CD4-positive, CD25-positive, alpha-beta regulatory T cell (primary cell): Measurements from ENCODE around the gene RTP5. TPM values are rescaled to one million over a fixed set of nuclear protein-coding genes. Genes with fewer than 3 reads are reported as not detected.

Source experiments
- ATAC-seq, 2 donors: fragments of 150-1000 bp; cut with Tn5 transposase; one replicate each; pipeline ENCODE4 v1.10.0; 2021; ENCODE audit warnings: low read depth in 2 of 2, moderate number of reproducible peaks in 2 of 2, moderate library complexity in 1 of 2
- DNase-seq, 3 donors: peaks; one replicate each; pipeline versions ENCODE4 v3.0.0 to v3.0.0-alpha.2; 2012 to 2022; ENCODE audit warnings: mixed read lengths in 1 of 3
- H3K27ac ChIP-seq: one replicate; pipeline ENCODE4 v1.7.0; 2013; ENCODE audit warnings: mild to moderate bottlenecking, low read length; ENCODE audit not compliant: insufficient read depth, poor library complexity, severe bottlenecking
- H3K27me3 ChIP-seq: one replicate; pipeline ENCODE4 v1.7.0; 2013; ENCODE audit warnings: low read length; ENCODE audit not compliant: control insufficient read depth, insufficient read depth
- H3K36me3 ChIP-seq: one replicate; pipeline ENCODE4 v1.7.0; 2013; ENCODE audit warnings: mild to moderate bottlenecking, low read length, moderate library complexity; ENCODE audit not compliant: control insufficient read depth, insufficient read depth
- H3K4me1 ChIP-seq: 2 replicates; pipeline ENCODE4 v1.7.0; 2013; ENCODE audit warnings: mild to moderate bottlenecking, low read length; ENCODE audit not compliant: insufficient read depth, control insufficient read depth, poor library complexity, severe bottlenecking
- H3K4me3 ChIP-seq: one replicate; pipeline ENCODE4 v1.7.0; 2013; ENCODE audit warnings: low read depth, mild to moderate bottlenecking, low read length, moderate library complexity
- H3K9me3 ChIP-seq, 2 experiments: 1 replicate in 1 of 2; 2 replicates in 1 of 2; pipeline ENCODE4 v1.7.0; 2013; ENCODE audit warnings: low read length in 2 of 2, mild to moderate bottlenecking in 1 of 2, moderate library complexity in 1 of 2; ENCODE audit not compliant: control insufficient read depth in 2 of 2
- H3K27ac Mint-ChIP-seq, 3 donors: one replicate each; pipeline ENCODE4 v1.8.0; 2020 to 2022; ENCODE audit warnings: mild to moderate bottlenecking in 3 of 3, mixed read lengths in 3 of 3, moderate library complexity in 2 of 3
- H3K27me3 Mint-ChIP-seq: one replicate; pipeline ENCODE4 v1.8.0; 2022; ENCODE audit warnings: mild to moderate bottlenecking, mixed read lengths
- H3K36me3 Mint-ChIP-seq: one replicate; pipeline ENCODE4 v1.8.0; 2020; ENCODE audit warnings: mixed read lengths
- H3K4me1 Mint-ChIP-seq, 4 donors: one replicate each; pipeline ENCODE4 v1.8.0; 2020 to 2022; ENCODE audit warnings: mixed read lengths in 4 of 4, mild to moderate bottlenecking in 1 of 4
- H3K4me3 Mint-ChIP-seq, 4 donors: one replicate each; pipeline ENCODE4 v1.8.0; 2020 to 2022; ENCODE audit warnings: mild to moderate bottlenecking in 4 of 4, mixed read lengths in 4 of 4, moderate library complexity in 3 of 4
- H3K9me3 Mint-ChIP-seq, 7 donors: one replicate each; pipeline ENCODE4 v1.8.0; 2020 to 2022; ENCODE audit warnings: mixed read lengths in 7 of 7, mild to moderate bottlenecking in 3 of 7, moderate library complexity in 2 of 7
- polyA plus RNA-seq, 4 donors: library from polyadenylated mRNA; unstranded; fragments of 300-500 nt; fragmentation: Illumina TruSeq; gene quantifications; one replicate each; pipeline ENCODE4 v1.2.3, GENCODE V29; 2021
- total RNA-seq: library from RNA; stranded (reverse); gene quantifications from one replicate; pipeline ENCODE4 v1.2.3, GENCODE V29; 2022

RTP5 gene
- total and polyA plus RNA-seq, 5 donors from 2014 or later, result 0.44 TPM; not detected in 4

DNA sequence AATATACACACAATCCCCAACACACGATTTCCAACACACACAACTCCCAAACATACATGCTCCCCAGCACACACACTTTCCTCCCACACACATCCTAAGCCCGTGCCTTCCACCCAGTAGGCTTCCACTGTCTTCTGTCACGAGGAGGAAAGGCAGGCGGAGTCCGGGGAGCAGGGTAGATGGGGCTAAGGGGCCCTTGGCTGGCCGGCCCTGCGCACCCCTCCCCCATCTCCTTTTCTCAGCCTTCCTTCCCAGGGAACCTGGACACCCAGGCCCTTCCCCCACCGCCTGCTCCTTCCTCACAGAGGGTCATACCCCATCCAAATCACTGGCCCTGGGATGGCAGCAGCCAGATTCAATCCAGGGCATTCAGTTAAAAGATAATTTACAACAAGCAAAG, 7.4 kb upstream of the RTP5 start:
- Histone ChIP-seq H3K4me1 (peaks cover 56% of the 10 kb centered on the region), H3K4me3 (no peak overlapping the region), H3K36me3 (no peaks in the 10 kb centered on the region), H3K9me3 (no peaks in the 10 kb centered on the region), H3K27me3 (no peaks in the 10 kb centered on the region), H3K27ac (no peak overlapping the region)
- H3K4me3 Mint-ChIP-seq, result peak overlapping the region in 3 of 4 donors; percentile 6 to 85 (median 58)
- peaks cover 0 to 4% (median 0%) of the 10 kb centered on the region in 7 donors for H3K9me3 Mint-ChIP-seq
- no peaks in the 10 kb centered on the region for H3K36me3 Mint-ChIP-seq
- no peaks in the 10 kb centered on the region for H3K27me3 Mint-ChIP-seq
- no peak overlapping the region for H3K27ac Mint-ChIP-seq
- DNase-seq, result no peak
- peaks cover 11 to 67% (median 29%) of the 10 kb centered on the region in 4 donors for H3K4me1 Mint-ChIP-seq
- no peak for ATAC-seq

GRCh38 chr2:241862775-241863535, 6.6 kb upstream of the RTP5 start:
- Histone ChIP-seq H3K27ac (no peak overlapping the region), H3K9me3 (no peaks in the 10 kb centered on the region), H3K36me3 (no peaks in the 10 kb centered on the region), H3K27me3 (no peaks in the 10 kb centered on the region), H3K4me3 (no peak overlapping the region), H3K4me1 (peaks cover 57% of the 10 kb centered on the region)
- peak overlapping the region in 1 of 3 donors; percentile 11 for H3K27ac Mint-ChIP-seq
- DNase-seq (no peak), ATAC-seq (no peak)
- H3K27me3 Mint-ChIP-seq, result no peaks in the 10 kb centered on the region
- H3K4me3 Mint-ChIP-seq, result peak overlapping the region; percentile 56 to 86 (median 77)
- H3K9me3 Mint-ChIP-seq, result peaks cover 0 to 4% (median 0%) of the 10 kb centered on the region in 7 donors
- H3K4me1 Mint-ChIP-seq, result peaks cover 11 to 70% (median 28%) of the 10 kb centered on the region in 4 donors
- no peaks in the 10 kb centered on the region for H3K36me3 Mint-ChIP-seq

- no peak for ATAC-seq
- Histone ChIP-seq H3K27ac (no peak overlapping the region), H3K36me3 (no peaks in the 10 kb centered on the region), H3K4me3 (peak overlapping the region; percentile 10), H3K9me3 (no peaks in the 10 kb centered on the region), H3K4me1 (peaks cover 57% of the 10 kb centered on the region), H3K27me3 (no peaks in the 10 kb centered on the region)
- Mint-ChIP-seq H3K27me3 (no peaks in the 10 kb centered on the region), H3K27ac (peak overlapping the region in 2 of 3 donors; percentile 86 to 94), H3K4me3 (peak overlapping the region; percentile 56 to 86 (median 77)), H3K9me3 (peaks cover 0 to 4% (median 0%) of the 10 kb centered on the region in 7 donors), H3K36me3 (no peaks in the 10 kb centered on the region), H3K4me1 (peaks cover 11 to 72% (median 30%) of the 10 kb centered on the region in 4 donors)
- peak in 1 of 3 donors; percentile 69 for DNase-seq
Measured at GRCh38 chr2:241863536-241863954, 6.0 kb upstream of the RTP5 start.

DNA sequence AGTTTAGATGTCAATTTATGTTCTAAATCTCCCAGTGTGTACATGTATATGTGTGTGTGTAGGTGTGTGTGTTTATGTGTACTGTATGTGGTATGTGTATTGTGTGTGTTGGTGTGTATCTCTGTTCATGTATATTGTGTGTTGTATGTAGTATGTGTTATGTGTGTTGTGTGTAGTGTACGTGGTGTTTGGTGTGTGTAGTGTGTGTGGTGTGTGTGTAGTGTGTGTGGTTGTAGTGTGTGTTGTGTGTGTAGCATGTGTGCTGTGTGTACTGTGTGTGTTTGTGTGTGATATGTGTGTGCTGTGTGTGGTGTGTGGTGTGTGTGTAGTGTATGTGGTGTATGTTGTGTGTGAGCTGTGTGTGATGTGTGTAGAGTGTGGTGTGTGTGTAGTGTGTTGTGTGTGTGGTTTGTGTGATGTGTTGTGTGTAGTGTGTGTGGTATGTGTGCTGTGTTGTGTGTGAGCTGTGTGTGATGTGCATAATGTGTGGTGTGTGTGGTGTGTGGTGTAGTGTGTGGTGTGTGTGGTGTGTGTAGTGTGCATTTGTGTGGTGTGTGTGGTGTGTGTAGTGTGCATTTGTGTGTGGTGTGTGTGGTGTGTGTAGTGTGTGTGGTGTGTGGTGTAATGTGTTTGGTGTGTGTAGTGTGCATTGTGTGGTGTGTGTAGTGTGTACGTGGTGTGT, 5.2 kb upstream of the RTP5 start:
- Mint-ChIP-seq H3K9me3 (peaks cover 0 to 4% (median 0%) of the 10 kb centered on the region in 7 donors), H3K27me3 (no peaks in the 10 kb centered on the region), H3K4me1 (peaks cover 11 to 77% (median 36%) of the 10 kb centered on the region in 4 donors), H3K36me3 (no peaks in the 10 kb centered on the region), H3K4me3 (peak overlapping the region; percentile 40 to 86 (median 77)), H3K27ac (peak overlapping the region; percentile 86 to 94 (median 91))
- DNase-seq (no peak), ATAC-seq (no peak)
- H3K4me3 ChIP-seq, result peak overlapping the region; percentile 10
- no peak overlapping the region for H3K27ac ChIP-seq
- H3K9me3 ChIP-seq, result no peaks in the 10 kb centered on the region
- no peaks in the 10 kb centered on the region for H3K36me3 ChIP-seq
- no peaks in the 10 kb centered on the region for H3K27me3 ChIP-seq
- peaks cover 54% of the 10 kb centered on the region for H3K4me1 ChIP-seq

- peak overlapping the region in 1 of 4 donors; percentile 54 for H3K4me3 Mint-ChIP-seq
- H3K9me3 ChIP-seq, result no peaks in the 10 kb centered on the region
- H3K4me1 Mint-ChIP-seq, result peaks cover 8 to 75% (median 32%) of the 10 kb centered on the region in 4 donors
- no peak overlapping the region for H3K4me3 ChIP-seq
- DNase-seq (no peak), ATAC-seq (no peak)
- no peaks in the 10 kb centered on the region for H3K36me3 Mint-ChIP-seq
- H3K4me1 ChIP-seq, result peaks cover 49% of the 10 kb centered on the region
- no peaks in the 10 kb centered on the region for H3K27me3 Mint-ChIP-seq
- peak overlapping the region in 2 of 3 donors; percentile 88 to 91 for H3K27ac Mint-ChIP-seq
- no peaks in the 10 kb centered on the region for H3K36me3 ChIP-seq
- no peak overlapping the region for H3K27ac ChIP-seq
- H3K27me3 ChIP-seq, result no peaks in the 10 kb centered on the region
- peaks cover 0 to 4% (median 0%) of the 10 kb centered on the region in 7 donors for H3K9me3 Mint-ChIP-seq
Measured at GRCh38 chr2:241864850-241865213, 4.7 kb upstream of the RTP5 start.

GRCh38 chr2:241865416-241865956, 4.0 kb upstream of the RTP5 start:
- H3K4me1 ChIP-seq, result peaks cover 42% of the 10 kb centered on the region
- peak overlapping the region in 2 of 4 donors; percentile 38 to 54 for H3K4me3 Mint-ChIP-seq
- H3K27ac ChIP-seq, result no peak overlapping the region
- no peaks in the 10 kb centered on the region for H3K27me3 Mint-ChIP-seq
- H3K27me3 ChIP-seq, result no peaks in the 10 kb centered on the region
- H3K9me3 ChIP-seq, result no peaks in the 10 kb centered on the region
- no peak for ATAC-seq
- H3K36me3 ChIP-seq, result no peaks in the 10 kb centered on the region
- H3K36me3 Mint-ChIP-seq, result no peaks in the 10 kb centered on the region
- H3K4me1 Mint-ChIP-seq, result peaks cover 8 to 70% (median 30%) of the 10 kb centered on the region in 4 donors
- no peak for DNase-seq
- peak overlapping the region in 2 of 3 donors; percentile 79 to 88 for H3K27ac Mint-ChIP-seq
- no peak overlapping the region for H3K4me3 ChIP-seq
- peaks cover 0 to 4% (median 0%) of the 10 kb centered on the region in 7 donors for H3K9me3 Mint-ChIP-seq

GRCh38 chr2:241865957-241866789, 3.4 kb upstream of the RTP5 start:
- peak overlapping the region in 1 of 4 donors; percentile 38 for H3K4me3 Mint-ChIP-seq
- ATAC-seq, result no peak
- peaks cover 38% of the 10 kb centered on the region for H3K4me1 ChIP-seq
- H3K36me3 ChIP-seq, result no peaks in the 10 kb centered on the region
- H3K27me3 Mint-ChIP-seq, result no peaks in the 10 kb centered on the region
- peak in 1 of 3 donors; percentile 41 for DNase-seq
- peaks cover 0 to 2% (median 1%) of the 10 kb centered on the region in 7 donors for H3K9me3 Mint-ChIP-seq
- peak overlapping the region in 1 of 3 donors; percentile 79 for H3K27ac Mint-ChIP-seq
- H3K36me3 Mint-ChIP-seq, result no peaks in the 10 kb centered on the region
- no peaks in the 10 kb centered on the region for H3K27me3 ChIP-seq
- no peak overlapping the region for H3K27ac ChIP-seq
- no peaks in the 10 kb centered on the region for H3K9me3 ChIP-seq
- no peak overlapping the region for H3K4me3 ChIP-seq
- H3K4me1 Mint-ChIP-seq, result peaks cover 8 to 66% (median 30%) of the 10 kb centered on the region in 4 donors
